Measurements from ENCODE around the gene SKOR1. TPM values are rescaled to one million over a fixed set of nuclear protein-coding genes. Genes with fewer than 3 reads are reported as not detected.
A peak's percentile ranks its signal among the peaks of the same experiment; 100 is the strongest.

SKOR1 gene
- total RNA-seq, 1 experiment from 2014 or later: 0.81 TPM

DNA sequence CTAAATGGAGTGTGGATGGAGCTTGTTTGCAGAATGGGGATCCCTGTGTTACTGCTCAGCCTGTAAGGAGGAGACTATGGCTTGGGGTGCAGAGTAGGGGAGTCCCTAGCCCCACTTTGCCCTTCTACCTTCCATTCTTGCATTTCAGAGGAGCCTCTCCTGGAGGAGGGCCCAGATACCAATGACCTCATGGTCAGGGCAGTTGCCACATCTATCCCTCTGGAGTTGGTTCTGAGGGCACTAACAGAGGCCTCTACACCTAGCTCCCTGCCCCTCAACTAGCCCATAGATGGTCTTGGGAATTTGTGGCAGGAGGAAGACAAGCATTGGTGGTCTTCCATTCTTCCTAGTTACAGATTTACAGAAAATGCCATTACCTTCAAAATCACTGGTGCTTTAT, 6.1 kb downstream of the SKOR1 start:
- H4K20me1 ChIP-seq (ENCODE audit: insufficient read depth): no peaks in the 10 kb centered on the region
- no peak overlapping the region for H3K4me2 ChIP-seq (ENCODE audit: low read length)
- no peaks in the 10 kb centered on the region for H3K79me2 ChIP-seq (ENCODE audit: insufficient read depth, low read length)
- DNase-seq (ENCODE audit: low read depth, low spot score) (no peak), ATAC-seq (no peak)
- no peak overlapping the region for H3K27ac ChIP-seq (ENCODE audit: low read depth, low read length)
- intact Hi-C loops (cut with micrococcal nuclease): loop anchor here (10.0 kb wide), 3 partner anchors 307 to 587 kb away; partner anchors contain the start of gene C15orf61
- no peaks in the 10 kb centered on the region for H3K27me3 ChIP-seq (ENCODE audit: insufficient read depth, low read length)
- no peaks in the 10 kb centered on the region for H3K9me2 ChIP-seq (ENCODE audit: insufficient read depth)
- H3K9me3 ChIP-seq (ENCODE audit: control insufficient read depth in 1 of 2, insufficient read depth in 1 of 2, low read depth in 1 of 2, low read length in 2 of 2): no peaks in the 10 kb centered on the region
- ChIA-PET RAD21 (ENCODE audit: low non-redundant PET in 1 of 2, low total read pairs in 2 of 2, uncharacterized antibody in 2 of 2, unreplicated experiment in 2 of 2) (interaction anchor here in 1 of 2 experiments (1.0 kb wide), 1 partner anchor 885 kb away, joined by 4 read pairs; no protein-coding TSS in a partner anchor), POLR2A (no interaction called here), CTCF (interaction anchor here (1.0 kb wide), 2 partner anchors 330 to 885 kb away, joined by 3 to 6 read pairs; no protein-coding TSS in a partner anchor)
- no peak overlapping the region for H2AFZ ChIP-seq (ENCODE audit: low read depth, low read length, poor library complexity, severe bottlenecking)
- no peak overlapping the region for H3K9ac ChIP-seq (ENCODE audit: low read length)
- no peaks in the 10 kb centered on the region for H3K4me1 ChIP-seq (ENCODE audit: control insufficient read depth in 1 of 2, insufficient read depth in 2 of 2, low read length in 2 of 2)
- TF ChIP-seq ELF1 (IDR thresholded peaks at IDR 0.05; ENCODE audit: borderline replicate concordance, low read depth): no peak
- no peak overlapping the region for H3K4me3 ChIP-seq (replicated peaks in 1 of 2; ENCODE audit: low read depth in 1 of 2, low read length in 2 of 2)
- no peaks in the 10 kb centered on the region for H3K36me3 ChIP-seq (ENCODE audit: control insufficient read depth in 1 of 2, insufficient read depth in 2 of 2, low read length in 2 of 2)
- no TSS peak for BruUV-seq (replicated peaks)

DNA sequence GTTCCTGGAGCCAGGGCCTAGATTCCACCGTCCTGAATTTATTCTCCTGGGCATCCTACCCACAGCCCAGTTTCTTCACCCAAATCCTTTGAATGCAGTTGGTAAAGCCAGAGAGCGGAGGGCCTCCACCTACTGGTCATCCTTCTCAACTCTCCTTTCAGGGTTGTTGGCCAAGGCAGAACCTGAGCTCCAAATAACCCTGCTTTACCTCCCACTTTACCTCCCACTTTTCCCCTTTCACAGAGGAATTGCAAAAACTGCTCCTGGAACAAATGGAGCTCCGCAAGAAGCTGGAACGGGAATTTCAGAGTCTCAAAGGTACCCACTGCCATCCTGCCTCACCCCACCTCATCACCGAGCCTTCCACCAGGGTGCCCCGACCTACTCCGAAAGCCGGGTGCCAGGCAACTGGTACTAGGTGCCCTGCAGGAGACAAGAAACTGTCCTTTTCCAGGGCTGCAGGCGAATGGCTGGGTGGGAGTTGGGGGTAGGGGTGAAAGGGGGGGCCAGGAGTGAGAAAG, 6.8 kb downstream of the SKOR1 start:
- Histone ChIP-seq H3K27ac (ENCODE audit: low read depth, low read length) (no peak overlapping the region), H3K4me2 (ENCODE audit: low read length) (no peak overlapping the region), H3K9me3 (ENCODE audit: control insufficient read depth in 1 of 2, insufficient read depth in 1 of 2, low read depth in 1 of 2, low read length in 2 of 2) (no peaks in the 10 kb centered on the region), H3K9ac (ENCODE audit: low read length) (no peak overlapping the region), H4K20me1 (ENCODE audit: insufficient read depth) (no peaks in the 10 kb centered on the region), H3K4me1 (ENCODE audit: control insufficient read depth in 1 of 2, insufficient read depth in 2 of 2, low read length in 2 of 2) (no peaks in the 10 kb centered on the region), H3K4me3 (replicated peaks in 1 of 2; ENCODE audit: low read depth in 1 of 2, low read length in 2 of 2) (no peak overlapping the region), H3K79me2 (ENCODE audit: insufficient read depth, low read length) (no peaks in the 10 kb centered on the region), H3K36me3 (ENCODE audit: control insufficient read depth in 1 of 2, insufficient read depth in 2 of 2, low read length in 2 of 2) (no peaks in the 10 kb centered on the region), H2AFZ (ENCODE audit: low read depth, low read length, poor library complexity, severe bottlenecking) (no peak overlapping the region), H3K9me2 (ENCODE audit: insufficient read depth) (no peaks in the 10 kb centered on the region), H3K27me3 (ENCODE audit: insufficient read depth, low read length) (no peaks in the 10 kb centered on the region)
- intact Hi-C loops (cut with micrococcal nuclease): loop anchor here (2.0 to 10.0 kb wide), 4 partner anchors 307 to 885 kb away; partner anchors contain the start of gene C15orf61
- ChIA-PET POLR2A (no interaction called here), RAD21 (ENCODE audit: low non-redundant PET in 1 of 2, low total read pairs in 2 of 2, uncharacterized antibody in 2 of 2, unreplicated experiment in 2 of 2) (interaction anchor here in 1 of 2 experiments (1.0 kb wide), 1 partner anchor 886 kb away, joined by 4 read pairs; no protein-coding TSS in a partner anchor), CTCF (interaction anchor here (0.8 to 1.3 kb wide), 4 partner anchors 331 to 886 kb away, joined by 3 to 10 read pairs (median 4); no protein-coding TSS in a partner anchor)
- DNase-seq (ENCODE audit: low read depth, low spot score) (no peak), ATAC-seq (peak; percentile 64)
- no TSS peak for BruUV-seq (replicated peaks)
- no peak for TF ChIP-seq TCF7L2 (IDR thresholded peaks at IDR 0.05; ENCODE audit: borderline replicate concordance, extremely low read depth, insufficient read depth, insufficient read length)
- TF ChIP-seq, protein P1, sequence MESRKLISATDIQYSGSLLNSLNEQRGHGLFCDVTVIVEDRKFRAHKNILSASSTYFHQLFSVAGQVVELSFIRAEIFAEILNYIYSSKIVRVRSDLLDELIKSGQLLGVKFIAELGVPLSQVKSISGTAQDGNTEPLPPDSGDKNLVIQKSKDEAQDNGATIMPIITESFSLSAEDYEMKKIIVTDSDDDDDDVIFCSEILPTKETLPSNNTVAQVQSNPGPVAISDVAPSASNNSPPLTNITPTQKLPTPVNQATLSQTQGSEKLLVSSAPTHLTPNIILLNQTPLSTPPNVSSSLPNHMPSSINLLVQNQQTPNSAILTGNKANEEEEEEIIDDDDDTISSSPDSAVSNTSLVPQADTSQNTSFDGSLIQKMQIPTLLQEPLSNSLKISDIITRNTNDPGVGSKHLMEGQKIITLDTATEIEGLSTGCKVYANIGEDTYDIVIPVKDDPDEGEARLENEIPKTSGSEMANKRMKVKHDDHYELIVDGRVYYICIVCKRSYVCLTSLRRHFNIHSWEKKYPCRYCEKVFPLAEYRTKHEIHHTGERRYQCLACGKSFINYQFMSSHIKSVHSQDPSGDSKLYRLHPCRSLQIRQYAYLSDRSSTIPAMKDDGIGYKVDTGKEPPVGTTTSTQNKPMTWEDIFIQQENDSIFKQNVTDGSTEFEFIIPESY (IDR thresholded peaks at IDR 0.05; ENCODE audit: extremely low read depth, insufficient replicate concordance, low read length): no peak
- peak; percentile 58 for TF ChIP-seq RAD21 (IDR thresholded peaks at IDR 0.05; ENCODE audit: low read depth)
- TF ChIP-seq ZNF274 (IDR thresholded peaks at IDR 0.05; ENCODE audit: low read depth, low read length): no peak
- no peak for TF ChIP-seq FOSL1 (IDR thresholded peaks at IDR 0.05; ENCODE audit: low read depth)
- TF ChIP-seq CBX3 (IDR thresholded peaks at IDR 0.05; ENCODE audit: low read depth): no peak
- TF ChIP-seq EGR1 (IDR thresholded peaks at IDR 0.05; ENCODE audit: low read depth): no peak
- TF ChIP-seq, protein P2, sequence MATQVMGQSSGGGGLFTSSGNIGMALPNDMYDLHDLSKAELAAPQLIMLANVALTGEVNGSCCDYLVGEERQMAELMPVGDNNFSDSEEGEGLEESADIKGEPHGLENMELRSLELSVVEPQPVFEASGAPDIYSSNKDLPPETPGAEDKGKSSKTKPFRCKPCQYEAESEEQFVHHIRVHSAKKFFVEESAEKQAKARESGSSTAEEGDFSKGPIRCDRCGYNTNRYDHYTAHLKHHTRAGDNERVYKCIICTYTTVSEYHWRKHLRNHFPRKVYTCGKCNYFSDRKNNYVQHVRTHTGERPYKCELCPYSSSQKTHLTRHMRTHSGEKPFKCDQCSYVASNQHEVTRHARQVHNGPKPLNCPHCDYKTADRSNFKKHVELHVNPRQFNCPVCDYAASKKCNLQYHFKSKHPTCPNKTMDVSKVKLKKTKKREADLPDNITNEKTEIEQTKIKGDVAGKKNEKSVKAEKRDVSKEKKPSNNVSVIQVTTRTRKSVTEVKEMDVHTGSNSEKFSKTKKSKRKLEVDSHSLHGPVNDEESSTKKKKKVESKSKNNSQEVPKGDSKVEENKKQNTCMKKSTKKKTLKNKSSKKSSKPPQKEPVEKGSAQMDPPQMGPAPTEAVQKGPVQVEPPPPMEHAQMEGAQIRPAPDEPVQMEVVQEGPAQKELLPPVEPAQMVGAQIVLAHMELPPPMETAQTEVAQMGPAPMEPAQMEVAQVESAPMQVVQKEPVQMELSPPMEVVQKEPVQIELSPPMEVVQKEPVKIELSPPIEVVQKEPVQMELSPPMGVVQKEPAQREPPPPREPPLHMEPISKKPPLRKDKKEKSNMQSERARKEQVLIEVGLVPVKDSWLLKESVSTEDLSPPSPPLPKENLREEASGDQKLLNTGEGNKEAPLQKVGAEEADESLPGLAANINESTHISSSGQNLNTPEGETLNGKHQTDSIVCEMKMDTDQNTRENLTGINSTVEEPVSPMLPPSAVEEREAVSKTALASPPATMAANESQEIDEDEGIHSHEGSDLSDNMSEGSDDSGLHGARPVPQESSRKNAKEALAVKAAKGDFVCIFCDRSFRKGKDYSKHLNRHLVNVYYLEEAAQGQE (IDR thresholded peaks at IDR 0.05; ENCODE audit: low read depth): no peak
- no peak for TF ChIP-seq ELF1 (IDR thresholded peaks at IDR 0.05; ENCODE audit: borderline replicate concordance, low read depth)
- TF ChIP-seq POLR2A (IDR thresholded peaks at IDR 0.05; ENCODE audit: borderline replicate concordance, extremely low read depth, insufficient read depth, insufficient read length): no peak

Data from HCT116 (cell line).